H1 (cell line): ENCODE data around the gene FHAD1. TPM values are rescaled to one million over a fixed set of nuclear protein-coding genes. Genes with fewer than 3 reads are reported as not detected.

Experiments
- CHD1 ChIP-seq: IDR thresholded peaks from 2 replicates; pipeline ENCODE4 v1.6.1; 2012; ENCODE audit warnings: low read depth, low read length, improper control_type of control experiment
- KDM4A ChIP-seq: IDR thresholded peaks from one replicate; pipeline ENCODE4 v1.7.1; 2012; ENCODE audit warnings: low read depth, mild to moderate bottlenecking, moderate library complexity, low read length, inconsistent platforms; ENCODE audit not compliant: severe bottlenecking
- NRF1 ChIP-seq: IDR thresholded peaks from 2 replicates; pipeline ENCODE4 v1.6.1; 2011; ENCODE audit warnings: mild to moderate bottlenecking, low read depth, low read length, improper control_type of control experiment
- POLR2A ChIP-seq, 2 experiments: IDR thresholded peaks; 1 replicate in 1 of 2; 2 replicates in 1 of 2; pipeline ENCODE4 v1.6.1; 2011; ENCODE audit warnings: low read depth in 2 of 2, low read length in 2 of 2, mild to moderate bottlenecking in 2 of 2; ENCODE audit errors: control extremely low read depth in 1 of 2
- SAP30 ChIP-seq: fragments of 300-600 bp; sonication (generic); IDR thresholded peaks from 2 replicates; pipeline ENCODE4 v1.7.1; 2012; ENCODE audit warnings: low read length, moderate library complexity, mild to moderate bottlenecking, inconsistent platforms; ENCODE audit not compliant: insufficient read depth, insufficient replicate concordance
- SIRT6 ChIP-seq: IDR thresholded peaks from one replicate; pipeline ENCODE4 v1.7.1; 2012; ENCODE audit warnings: low read length, inconsistent platforms
- polyA plus RNA-seq, 7 experiments: library from polyadenylated mRNA; depleted of rRNA in 3 of 7; stranded (reverse) in 5 of 7; unstranded in 2 of 7; fragments of >200 nt in 5 of 7; fragments of 200-250 nt in 2 of 7; gene quantifications; 1 replicate in 5 of 7; 2 replicates in 1 of 7; 4 replicates in 1 of 7; pipeline versions ENCODE4 v1.2.1 to v1.2.3, GENCODE V29; 2011 to 2013; ENCODE audit warnings: missing spikeins in 2 of 7, mixed read lengths in 2 of 7
- total RNA-seq: library from RNA; stranded (reverse); fragmentation: NEBNext Ultra II Directional; extraction: Animal tissue kit (Norgen Biotek cat#: 25700); gene quantifications from 2 replicates; pipeline ENCODE4 v1.2.1, GENCODE V29; 2021

FHAD1 gene
- total and polyA plus RNA-seq, 2 of the 8 experiments (the other 6 are each of a cell fraction or from before 2014, with no cell fraction given), result 0.39 to 0.69 TPM

GRCh38 chr1:15277933-15278332, 30.9 kb downstream of the FHAD1 start (continued):
- TF ChIP-seq KDM4A (no peak), SAP30 (no peak), POLR2A (IDR thresholded peaks at IDR 0.05; ENCODE audit: control extremely low read depth in 1 of 2, low read depth in 2 of 2, low read length in 2 of 2) (no peak), NRF1 (no peak), SIRT6 (no peak), CHD1 (no peak)
